RWPE2 (cell line): Measurements from ENCODE around the gene UBXN11.
"Not testable (repeated sequence)": the region's sequence is repeated elsewhere in the genome, so short reads cannot be mapped to it uniquely, and the experiment has no call there.

ENCODE experiments used
- ATAC-seq: fragments of 200-7000 bp; cut with Tn5 transposase; 3 replicates; pipeline ENCODE4 v1.9.1; 2021; ENCODE audit warnings: low read depth
- DNase-seq: peaks from one replicate; pipeline ENCODE4 v3.0.0-alpha.2; 2020; ENCODE audit warnings: low spot score
- H3K27ac ChIP-seq: fragments of 450-650 bp; 2 replicates; pipeline ENCODE4 v1.5.1; 2017; ENCODE audit warnings: mild to moderate bottlenecking; ENCODE audit not compliant: poor library complexity, severe bottlenecking
- H3K27me3 ChIP-seq: fragments of 250-450 bp; sonication (Bioruptor Pico); 2 replicates; pipeline ENCODE4 v1.5.1; 2021; ENCODE audit warnings: mild to moderate bottlenecking, moderate library complexity; ENCODE audit not compliant: insufficient read depth, poor library complexity, severe bottlenecking
- H3K36me3 ChIP-seq: fragments of 250-450 bp; sonication (Bioruptor Pico); 2 replicates; pipeline ENCODE4 v1.5.1; 2020; ENCODE audit warnings: low read depth, mild to moderate bottlenecking, moderate library complexity
- H3K4me1 ChIP-seq: fragments of 250-450 bp; sonication (Bioruptor Pico); 2 replicates; pipeline ENCODE4 v1.5.1; 2021; ENCODE audit warnings: mild to moderate bottlenecking, moderate library complexity; ENCODE audit not compliant: insufficient read depth, poor library complexity, severe bottlenecking
- H3K4me3 ChIP-seq: fragments of 250-450 bp; sonication (Bioruptor Pico); 2 replicates; pipeline ENCODE4 v1.5.1; 2021; ENCODE audit warnings: mild to moderate bottlenecking, moderate library complexity; ENCODE audit not compliant: severe bottlenecking
- H3K9me3 ChIP-seq: fragments of 250-450 bp; sonication (Bioruptor Pico); 2 replicates; pipeline ENCODE4 v1.5.1; 2021; ENCODE audit warnings: mild to moderate bottlenecking, moderate library complexity; ENCODE audit not compliant: severe bottlenecking
- TF ChIP-seq, protein P1 (sequence below): fragments of 450-650 bp; IDR thresholded peaks from one replicate; pipeline ENCODE4 v1.5.1; 2017; ENCODE audit warnings: mild to moderate bottlenecking, moderate library complexity; ENCODE audit not compliant: poor library complexity, severe bottlenecking

UBXN11 gene

DNA sequence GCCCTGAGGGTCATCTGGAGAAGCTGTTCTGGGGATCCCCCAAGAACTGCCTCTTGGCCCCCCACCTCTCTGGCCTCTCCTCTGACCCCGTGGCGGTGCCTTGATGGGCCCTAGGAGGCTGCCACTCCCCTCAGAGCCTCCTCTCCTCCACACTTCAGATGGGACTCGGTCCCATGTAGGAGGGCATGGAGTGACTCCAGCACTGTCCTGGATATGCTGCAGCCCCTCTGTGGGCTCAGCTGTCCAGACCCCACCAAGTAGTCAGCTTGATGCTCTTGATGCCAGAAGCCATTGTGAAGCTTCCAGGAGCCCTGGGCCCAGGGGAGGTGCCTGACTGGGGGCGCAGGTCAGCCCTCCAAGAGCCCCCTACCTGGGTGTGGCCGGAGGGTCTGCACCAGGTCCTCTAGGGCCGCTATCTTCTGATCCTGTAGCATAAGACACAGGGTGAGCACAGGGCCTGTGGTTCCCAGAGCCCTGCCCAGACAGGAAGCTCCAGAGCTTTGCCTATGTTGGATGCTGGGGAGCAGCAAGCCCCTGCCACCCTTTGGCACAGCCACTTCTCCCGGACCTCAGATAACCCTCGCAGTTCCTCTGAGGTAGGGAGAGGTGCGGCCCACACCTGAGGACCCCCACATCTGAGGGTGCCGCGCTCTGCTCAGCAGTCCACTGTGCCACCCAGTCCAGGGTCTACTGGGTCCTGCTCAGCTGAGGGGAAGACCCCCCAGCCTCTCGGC lies 9.2 kb downstream of the UBXN11 start:
- ATAC-seq (no peak), DNase-seq (no peak)
- no peak overlapping the region for H3K4me3 ChIP-seq
- H3K27ac ChIP-seq, result peak overlapping the region; percentile 66
- no peaks in the 10 kb centered on the region for H3K9me3 ChIP-seq
- no peaks in the 10 kb centered on the region for H3K36me3 ChIP-seq
- peaks cover 21% of the 10 kb centered on the region for H3K4me1 ChIP-seq
- H3K27me3 ChIP-seq, result no peaks in the 10 kb centered on the region
- TF ChIP-seq, protein P1, sequence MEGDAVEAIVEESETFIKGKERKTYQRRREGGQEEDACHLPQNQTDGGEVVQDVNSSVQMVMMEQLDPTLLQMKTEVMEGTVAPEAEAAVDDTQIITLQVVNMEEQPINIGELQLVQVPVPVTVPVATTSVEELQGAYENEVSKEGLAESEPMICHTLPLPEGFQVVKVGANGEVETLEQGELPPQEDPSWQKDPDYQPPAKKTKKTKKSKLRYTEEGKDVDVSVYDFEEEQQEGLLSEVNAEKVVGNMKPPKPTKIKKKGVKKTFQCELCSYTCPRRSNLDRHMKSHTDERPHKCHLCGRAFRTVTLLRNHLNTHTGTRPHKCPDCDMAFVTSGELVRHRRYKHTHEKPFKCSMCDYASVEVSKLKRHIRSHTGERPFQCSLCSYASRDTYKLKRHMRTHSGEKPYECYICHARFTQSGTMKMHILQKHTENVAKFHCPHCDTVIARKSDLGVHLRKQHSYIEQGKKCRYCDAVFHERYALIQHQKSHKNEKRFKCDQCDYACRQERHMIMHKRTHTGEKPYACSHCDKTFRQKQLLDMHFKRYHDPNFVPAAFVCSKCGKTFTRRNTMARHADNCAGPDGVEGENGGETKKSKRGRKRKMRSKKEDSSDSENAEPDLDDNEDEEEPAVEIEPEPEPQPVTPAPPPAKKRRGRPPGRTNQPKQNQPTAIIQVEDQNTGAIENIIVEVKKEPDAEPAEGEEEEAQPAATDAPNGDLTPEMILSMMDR, result no peak

DNA sequence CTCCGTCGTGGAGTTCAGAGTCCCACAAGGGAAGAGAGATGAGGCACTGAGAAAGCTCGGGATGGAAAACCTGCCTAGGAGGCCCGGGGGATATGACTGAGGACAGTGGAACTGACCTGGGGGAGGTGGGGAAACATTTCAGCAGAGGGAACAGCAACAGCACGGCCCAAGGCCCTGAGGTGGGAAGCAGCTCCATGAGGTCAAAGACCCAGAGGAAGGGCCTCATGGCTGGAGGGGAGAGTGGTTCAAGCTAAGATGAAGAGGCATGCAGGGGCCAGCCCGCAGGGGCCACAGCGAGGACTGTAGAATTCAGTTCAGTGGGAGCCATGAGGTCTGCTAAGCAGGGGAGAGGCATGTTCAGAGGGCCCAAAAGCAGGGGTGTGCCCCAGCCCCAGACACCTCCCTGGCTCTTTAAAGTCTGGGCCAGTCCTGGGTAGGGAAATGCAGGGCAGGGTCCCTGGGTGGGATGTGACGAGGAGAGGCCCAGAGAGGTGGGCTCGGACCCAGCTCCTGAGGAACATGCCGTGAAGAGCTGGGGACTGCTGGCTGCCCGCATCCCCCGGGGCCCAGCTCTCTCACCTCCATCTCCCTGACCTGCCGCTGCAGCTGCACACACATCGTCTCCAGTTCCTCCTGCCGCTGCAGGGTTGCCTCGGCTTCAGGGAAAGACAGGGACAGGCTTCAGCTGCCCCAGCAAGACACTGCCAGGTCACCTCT lies 9.9 kb downstream of the UBXN11 start:
- ATAC-seq, result no peak

DNA sequence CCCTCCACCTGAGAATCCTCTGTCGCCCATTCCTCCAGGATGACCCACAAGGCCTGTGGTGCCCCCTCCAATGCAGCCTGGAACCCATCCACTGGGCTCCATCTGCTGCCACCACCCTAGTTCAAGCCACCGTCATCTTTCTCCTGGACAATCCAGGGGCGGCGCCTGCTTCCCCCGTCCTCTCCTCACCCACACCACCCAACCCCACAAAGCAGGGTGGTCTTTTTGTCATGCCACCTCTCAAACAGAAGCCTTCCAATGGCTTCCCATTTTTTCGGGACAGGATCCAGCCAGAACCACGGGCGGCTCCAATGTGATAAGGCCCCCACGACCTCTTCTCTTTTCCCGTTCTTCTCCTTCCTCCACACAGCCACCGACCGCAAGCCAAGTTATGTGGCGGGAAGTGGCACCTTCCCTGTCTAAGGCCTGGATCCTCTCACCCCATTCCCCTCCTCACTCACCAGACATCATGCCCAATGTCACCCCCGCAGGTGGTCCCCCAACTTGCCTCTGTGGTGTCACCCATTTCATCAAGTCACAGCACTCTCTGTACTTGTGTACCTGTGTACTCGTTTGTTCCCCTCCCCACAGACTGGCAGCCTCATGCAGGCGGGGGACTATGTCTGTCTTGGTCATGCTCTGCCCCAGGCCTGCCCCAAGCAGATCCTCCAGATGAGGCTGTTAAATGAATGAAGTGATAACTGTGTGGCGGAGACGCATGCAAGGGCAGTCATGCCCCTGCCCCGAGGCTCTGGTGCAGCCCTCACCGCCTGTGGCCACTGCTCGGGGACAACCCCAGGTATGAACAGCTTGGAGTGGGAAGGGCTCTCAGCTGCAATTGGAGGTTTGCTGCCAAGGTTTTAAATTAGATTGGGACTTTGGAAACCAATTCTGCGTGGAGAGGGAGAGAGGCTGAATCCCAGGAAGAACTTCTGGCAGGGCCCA lies 11.0 kb downstream of the UBXN11 start:
- DNase-seq, result no peak
- no peaks in the 10 kb centered on the region for H3K36me3 ChIP-seq
- no peaks in the 10 kb centered on the region for H3K27me3 ChIP-seq
- no peak overlapping the region for H3K27ac ChIP-seq
- TF ChIP-seq, protein P1, result no peak
- no peaks in the 10 kb centered on the region for H3K9me3 ChIP-seq
- H3K4me1 ChIP-seq, result peaks cover 15% of the 10 kb centered on the region
- ATAC-seq, result no peak
- no peak overlapping the region for H3K4me3 ChIP-seq

More for the DNA sequence above, 9.9 kb downstream of the UBXN11 start:
- no peaks in the 10 kb centered on the region for H3K9me3 ChIP-seq
- no peaks in the 10 kb centered on the region for H3K27me3 ChIP-seq
- no peak overlapping the region for H3K27ac ChIP-seq
- TF ChIP-seq, protein P1, result no peak
- H3K4me1 ChIP-seq, result peaks cover 21% of the 10 kb centered on the region
- no peak for DNase-seq
- H3K36me3 ChIP-seq, result no peaks in the 10 kb centered on the region
- H3K4me3 ChIP-seq, result no peak overlapping the region

DNA sequence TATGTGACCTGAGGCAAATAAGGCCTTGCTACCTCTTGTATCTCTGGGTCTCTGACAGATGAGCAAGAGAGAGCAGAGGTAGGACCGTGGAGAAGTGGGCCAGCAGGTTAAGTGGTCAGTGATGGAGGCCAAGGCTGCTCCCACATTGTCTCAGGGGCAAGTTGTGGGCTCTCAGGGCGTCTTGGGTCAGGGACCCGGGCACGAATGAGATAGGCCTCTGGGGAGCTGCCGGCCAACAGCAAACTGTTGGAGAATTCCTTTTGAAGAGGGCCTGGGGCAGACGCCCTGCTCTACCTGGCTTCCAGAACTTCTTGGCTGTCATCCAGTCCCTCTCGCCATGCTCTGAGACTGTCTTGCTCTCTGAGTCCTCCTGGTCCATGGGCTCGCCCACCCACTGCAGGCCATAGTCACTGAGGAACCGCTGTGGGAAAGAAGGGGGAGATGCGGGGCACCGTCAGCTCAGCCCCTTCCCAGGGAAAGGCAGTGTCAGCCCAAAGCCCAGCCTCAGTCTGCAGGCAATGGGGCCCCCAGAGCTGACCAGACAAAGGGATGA lies 12.4 kb downstream of the UBXN11 start:
- Histone ChIP-seq H3K36me3 (no peaks in the 10 kb centered on the region), H3K27ac (no peak overlapping the region), H3K27me3 (no peaks in the 10 kb centered on the region), H3K4me1 (peaks cover 12% of the 10 kb centered on the region), H3K9me3 (no peaks in the 10 kb centered on the region), H3K4me3 (no peak overlapping the region)
- DNase-seq (no peak), ATAC-seq (no peak)
- TF ChIP-seq, protein P1, result no peak

DNA sequence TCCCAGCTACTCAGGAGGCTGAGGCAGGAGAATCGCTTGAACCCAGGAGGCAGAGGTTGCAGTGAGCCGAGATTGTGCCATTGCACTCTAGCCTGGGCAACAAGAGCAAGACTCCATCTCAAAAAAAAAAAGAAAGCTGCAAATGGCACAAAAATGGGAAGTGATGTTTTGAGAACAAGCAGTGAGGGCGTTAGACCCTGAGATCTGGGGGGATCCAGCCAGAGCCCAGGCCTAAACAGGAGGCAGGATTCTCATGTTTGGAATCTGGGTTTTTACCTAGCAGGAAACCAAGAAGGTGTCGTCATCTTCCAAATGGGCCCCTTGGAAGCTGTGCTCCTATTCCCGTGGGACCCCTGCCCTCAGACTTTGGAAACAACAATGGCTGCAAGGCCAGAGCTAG lies 13.7 kb downstream of the UBXN11 start:
- H3K27ac ChIP-seq, DNase-seq, H3K4me1 ChIP-seq, H3K9me3 ChIP-seq, ATAC-seq, H3K4me3 ChIP-seq, H3K27me3 ChIP-seq, H3K36me3 ChIP-seq: not testable (repeated sequence)
